IgD-negative memory B cell (primary cell): ENCODE measurements around the gene CMTM6. TPM values are rescaled to one million over a fixed set of nuclear protein-coding genes. Genes with fewer than 3 reads are reported as not detected.
"Not testable (repeated sequence)": the region's sequence is repeated elsewhere in the genome, so short reads cannot be mapped to it uniquely, and the experiment has no call there.

Experiments
- H3K27ac Mint-ChIP-seq, 3 donors: one replicate each; pipeline ENCODE4 v1.8.0; 2020 to 2022; ENCODE audit warnings: mild to moderate bottlenecking in 3 of 3, mixed read lengths in 3 of 3, moderate library complexity in 1 of 3
- H3K27me3 Mint-ChIP-seq: one replicate; pipeline ENCODE4 v1.8.0; 2021; ENCODE audit warnings: mixed read lengths
- H3K36me3 Mint-ChIP-seq: one replicate; pipeline ENCODE4 v1.8.0; 2020; ENCODE audit warnings: mild to moderate bottlenecking, mixed read lengths
- H3K4me1 Mint-ChIP-seq, 3 donors: one replicate each; pipeline ENCODE4 v1.8.0; 2020 to 2022; ENCODE audit warnings: mixed read lengths in 3 of 3, mild to moderate bottlenecking in 1 of 3
- H3K4me3 Mint-ChIP-seq, 4 donors: one replicate each; pipeline ENCODE4 v1.8.0; 2020 to 2022; ENCODE audit warnings: mild to moderate bottlenecking in 4 of 4, mixed read lengths in 4 of 4, moderate library complexity in 3 of 4
- H3K9me3 Mint-ChIP-seq, 3 donors: one replicate each; pipeline ENCODE4 v1.8.0; 2020 to 2021; ENCODE audit warnings: mixed read lengths in 3 of 3, mild to moderate bottlenecking in 1 of 3
- polyA plus RNA-seq: library from polyadenylated mRNA; unstranded; fragments of 300-500 nt; fragmentation: Illumina TruSeq; gene quantifications from one replicate; pipeline ENCODE4 v1.2.3, GENCODE V29; 2021

CMTM6 gene, protein sequence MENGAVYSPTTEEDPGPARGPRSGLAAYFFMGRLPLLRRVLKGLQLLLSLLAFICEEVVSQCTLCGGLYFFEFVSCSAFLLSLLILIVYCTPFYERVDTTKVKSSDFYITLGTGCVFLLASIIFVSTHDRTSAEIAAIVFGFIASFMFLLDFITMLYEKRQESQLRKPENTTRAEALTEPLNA
- polyA plus RNA-seq: 125 TPM

DNA sequence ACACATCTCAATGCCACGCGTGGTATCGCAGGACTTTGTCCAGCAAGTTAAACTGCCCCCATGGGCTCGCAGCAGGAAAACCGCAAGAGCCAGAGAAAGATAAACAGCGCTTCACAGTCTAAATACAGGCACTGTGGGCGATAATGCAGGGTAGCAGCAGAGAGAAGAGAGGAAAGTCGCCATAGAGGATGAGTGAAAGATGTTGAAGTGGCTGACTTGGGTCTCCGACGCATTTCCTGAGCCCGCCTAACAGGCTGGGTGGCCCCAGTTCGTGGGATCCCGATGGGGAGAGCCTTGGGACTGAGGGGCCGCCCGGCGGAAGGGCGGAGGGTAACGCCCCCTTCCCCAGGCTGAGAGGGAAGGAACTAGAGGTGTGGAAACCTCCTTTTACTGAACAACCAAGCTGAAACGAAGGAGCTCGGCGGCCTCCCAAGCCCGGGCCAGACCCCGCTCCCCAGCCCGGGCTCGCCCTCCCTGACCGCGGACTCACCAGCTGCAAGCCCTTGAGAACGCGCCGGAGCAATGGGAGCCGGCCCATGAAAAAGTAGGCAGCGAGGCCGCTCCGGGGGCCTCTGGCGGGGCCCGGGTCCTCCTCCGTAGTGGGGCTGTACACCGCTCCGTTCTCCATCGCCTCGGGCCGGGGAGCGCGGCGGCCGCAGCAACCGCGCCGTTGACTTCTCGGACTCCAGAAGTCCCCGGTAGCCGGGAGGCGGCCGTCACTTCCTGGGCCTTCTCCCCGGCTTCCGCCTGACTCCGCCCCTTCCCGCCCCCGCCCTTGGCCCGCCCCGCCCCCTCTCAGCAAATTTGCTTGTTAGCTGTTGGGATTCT lies at the start of gene CMTM6:
TSS of gene CMTM6 (minus strand) at position 735 of the 828 bp plus-strand sequence. CDS start at position 628, 107 bp downstream.
- H3K4me1 Mint-ChIP-seq: peaks cover 28 to 43% (median 36%) of the 10 kb centered on the region in 3 donors
- H3K36me3 Mint-ChIP-seq: peaks cover 2% of the 10 kb centered on the region

DNA sequence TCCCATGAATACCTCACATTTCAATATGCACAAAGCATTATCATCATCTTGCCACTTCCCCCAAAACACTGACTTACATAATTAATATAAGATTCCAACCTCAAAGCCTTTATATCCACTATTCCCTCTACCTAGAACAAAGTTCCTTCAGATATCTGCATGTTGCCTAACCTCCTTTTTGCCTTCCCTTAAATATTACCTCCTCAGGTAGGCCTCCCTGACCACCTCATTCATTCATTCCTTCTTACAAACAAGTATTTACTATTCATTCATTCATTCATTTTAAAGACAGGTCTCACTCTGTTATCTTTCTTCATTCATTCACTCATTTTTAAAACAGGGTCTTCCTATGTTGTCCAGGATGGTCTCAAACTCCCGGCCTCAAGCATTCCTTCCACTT lies 49.4 kb upstream of the CMTM6 start:
- Mint-ChIP-seq H3K27me3 (no peaks in the 10 kb centered on the region), H3K27ac (peak overlapping the region in 1 of 3 donors; percentile 81), H3K9me3 (no peaks in the 10 kb centered on the region), H3K4me3 (no peak overlapping the region), H3K4me1 (peaks cover 28 to 43% (median 40%) of the 10 kb centered on the region in 3 donors), H3K36me3 (no peaks in the 10 kb centered on the region)

More for the DNA sequence above, at the start of gene CMTM6:
- no peaks in the 10 kb centered on the region for H3K9me3 Mint-ChIP-seq
- no peaks in the 10 kb centered on the region for H3K27me3 Mint-ChIP-seq
- peak within 1 kb of the TSS; percentile 82 to 98 (median 96) for H3K27ac Mint-ChIP-seq
- peak within 1 kb of the TSS; percentile 97 to 100 (median 98) for H3K4me3 Mint-ChIP-seq

DNA sequence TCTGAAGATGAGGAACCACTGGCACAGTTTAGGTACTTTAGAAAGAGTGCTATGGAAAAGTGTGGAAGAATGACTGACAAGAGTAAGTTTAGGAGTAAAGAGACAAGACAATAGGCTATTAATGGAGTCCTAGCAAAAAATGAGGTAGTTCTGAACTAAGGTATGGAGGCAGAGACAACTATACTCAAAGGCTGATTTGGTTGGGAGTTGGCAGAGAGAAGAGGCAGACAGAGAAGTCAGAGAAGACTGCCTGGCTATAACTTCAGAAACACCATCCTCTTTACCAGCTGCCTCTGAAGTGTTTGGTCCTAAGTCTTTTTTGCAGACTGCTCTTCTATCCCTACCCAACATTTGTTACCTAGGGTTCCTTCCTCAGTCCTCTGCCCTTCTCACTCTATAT lies 48.8 kb upstream of the CMTM6 start:
- H3K4me1 Mint-ChIP-seq: peaks cover 29 to 43% (median 43%) of the 10 kb centered on the region in 3 donors
- no peaks in the 10 kb centered on the region for H3K27me3 Mint-ChIP-seq

GRCh38 chr3:32551087-32551486 lies 48.4 kb upstream of the CMTM6 start:
- peaks cover 3% of the 10 kb centered on the region for H3K36me3 Mint-ChIP-seq
- peaks cover 30 to 42% (median 41%) of the 10 kb centered on the region in 3 donors for H3K4me1 Mint-ChIP-seq
- H3K27me3 Mint-ChIP-seq: no peaks in the 10 kb centered on the region
- H3K27ac Mint-ChIP-seq: no peak overlapping the region
- peak overlapping the region in 2 of 4 donors; percentile 7 to 25 for H3K4me3 Mint-ChIP-seq
- no peaks in the 10 kb centered on the region for H3K9me3 Mint-ChIP-seq

More for the DNA sequence above, 48.8 kb upstream of the CMTM6 start:
- no peaks in the 10 kb centered on the region for H3K9me3 Mint-ChIP-seq
- H3K36me3 Mint-ChIP-seq: peaks cover 2% of the 10 kb centered on the region
- H3K27ac Mint-ChIP-seq: peak overlapping the region in 1 of 3 donors; percentile 81
- H3K4me3 Mint-ChIP-seq: peak overlapping the region in 2 of 4 donors; percentile 14 to 25

DNA sequence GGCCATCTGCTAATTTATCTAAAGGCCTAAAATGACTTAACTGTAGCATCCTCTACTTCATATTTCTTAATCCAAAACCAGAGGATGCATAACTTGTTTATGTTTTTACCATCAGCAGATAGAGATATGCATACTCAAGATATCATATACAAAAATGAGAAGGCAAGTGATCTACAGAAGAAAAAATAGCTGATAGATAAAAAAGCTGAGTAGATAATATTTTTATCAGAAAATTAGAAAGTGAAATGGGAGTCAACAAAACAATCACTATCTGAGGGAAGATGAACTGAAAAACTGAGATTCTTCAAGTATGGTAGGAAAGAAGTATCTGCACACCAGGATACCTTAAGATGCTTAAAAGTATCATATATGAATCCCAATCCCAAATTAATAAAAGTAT lies 42.7 kb upstream of the CMTM6 start:
- Mint-ChIP-seq H3K9me3 (no peaks in the 10 kb centered on the region), H3K36me3 (peaks cover 3% of the 10 kb centered on the region), H3K27me3 (no peaks in the 10 kb centered on the region), H3K4me3 (no peak overlapping the region), H3K27ac (no peak overlapping the region), H3K4me1 (peaks cover 6 to 8% (median 8%) of the 10 kb centered on the region in 3 donors)

DNA sequence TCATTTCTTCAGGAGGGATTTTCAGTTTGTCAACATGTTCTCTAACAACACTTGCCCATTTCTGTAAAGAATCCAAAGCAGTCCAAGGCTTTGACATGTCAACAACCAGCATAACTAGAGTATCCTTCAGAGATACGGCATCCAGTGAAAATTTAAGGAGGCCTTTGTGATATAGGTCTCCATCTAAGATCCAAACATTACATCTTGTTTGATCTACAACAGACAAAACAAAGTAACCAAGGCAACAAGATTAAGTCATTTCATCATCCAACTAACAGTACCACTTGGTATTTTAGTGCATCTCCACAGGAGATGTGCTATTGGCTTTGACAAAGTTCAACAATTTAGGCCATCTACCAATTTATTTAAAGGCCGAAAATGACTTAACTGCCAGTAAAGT lies 42.2 kb upstream of the CMTM6 start:
- Mint-ChIP-seq H3K4me3 (no peak overlapping the region), H3K27ac (peak overlapping the region in 2 of 3 donors; percentile 5 to 18), H3K36me3 (peaks cover 3% of the 10 kb centered on the region)

DNA sequence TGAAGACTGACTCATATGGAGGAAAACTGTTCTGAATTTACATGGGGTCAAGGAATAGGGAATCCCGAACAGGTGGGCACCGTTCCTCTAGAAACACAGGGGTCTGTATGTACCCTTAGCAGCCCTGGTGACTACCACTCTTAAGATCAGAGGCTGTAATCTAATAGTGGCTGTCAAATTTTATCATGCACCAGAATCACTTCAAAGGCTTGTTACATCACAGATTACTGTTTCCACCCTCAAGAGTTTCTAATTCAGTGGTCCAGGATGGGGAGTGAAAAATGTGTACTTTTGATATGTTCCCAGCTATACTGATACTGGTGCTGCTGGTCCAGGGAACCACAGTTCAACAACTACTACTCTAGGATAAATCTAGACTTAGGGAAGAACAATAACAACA lies 40.2 kb upstream of the CMTM6 start:
- H3K36me3 Mint-ChIP-seq: peaks cover 7% of the 10 kb centered on the region

More for the DNA sequence above, 42.2 kb upstream of the CMTM6 start:
- no peaks in the 10 kb centered on the region for H3K9me3 Mint-ChIP-seq
- H3K4me1 Mint-ChIP-seq: peaks cover 4 to 8% (median 8%) of the 10 kb centered on the region in 3 donors
- H3K27me3 Mint-ChIP-seq: no peaks in the 10 kb centered on the region

GRCh38 chr3:32540899-32541298 lies 38.2 kb upstream of the CMTM6 start:
- peaks cover 0 to 3% (median 0%) of the 10 kb centered on the region in 3 donors for H3K4me1 Mint-ChIP-seq
- H3K27me3 Mint-ChIP-seq: no peaks in the 10 kb centered on the region
- peaks cover 3% of the 10 kb centered on the region for H3K36me3 Mint-ChIP-seq
- no peak overlapping the region for H3K4me3 Mint-ChIP-seq
- no peaks in the 10 kb centered on the region for H3K9me3 Mint-ChIP-seq
- no peak overlapping the region for H3K27ac Mint-ChIP-seq

More for the DNA sequence above, 40.2 kb upstream of the CMTM6 start:
- Mint-ChIP-seq H3K27ac (no peak overlapping the region), H3K27me3 (no peaks in the 10 kb centered on the region), H3K9me3 (no peaks in the 10 kb centered on the region), H3K4me1 (peaks cover 3 to 8% (median 8%) of the 10 kb centered on the region in 3 donors), H3K4me3 (no peak overlapping the region)

- no peaks in the 10 kb centered on the region for H3K27me3 Mint-ChIP-seq
- H3K4me3 Mint-ChIP-seq: no peak overlapping the region
- H3K9me3 Mint-ChIP-seq: no peaks in the 10 kb centered on the region
- no peak overlapping the region for H3K27ac Mint-ChIP-seq
- no peaks in the 10 kb centered on the region for H3K4me1 Mint-ChIP-seq
- peaks cover 10% of the 10 kb centered on the region for H3K36me3 Mint-ChIP-seq
These were observed 29.8 kb upstream of the CMTM6 start for GRCh38 chr3:32532434-32532833.

DNA sequence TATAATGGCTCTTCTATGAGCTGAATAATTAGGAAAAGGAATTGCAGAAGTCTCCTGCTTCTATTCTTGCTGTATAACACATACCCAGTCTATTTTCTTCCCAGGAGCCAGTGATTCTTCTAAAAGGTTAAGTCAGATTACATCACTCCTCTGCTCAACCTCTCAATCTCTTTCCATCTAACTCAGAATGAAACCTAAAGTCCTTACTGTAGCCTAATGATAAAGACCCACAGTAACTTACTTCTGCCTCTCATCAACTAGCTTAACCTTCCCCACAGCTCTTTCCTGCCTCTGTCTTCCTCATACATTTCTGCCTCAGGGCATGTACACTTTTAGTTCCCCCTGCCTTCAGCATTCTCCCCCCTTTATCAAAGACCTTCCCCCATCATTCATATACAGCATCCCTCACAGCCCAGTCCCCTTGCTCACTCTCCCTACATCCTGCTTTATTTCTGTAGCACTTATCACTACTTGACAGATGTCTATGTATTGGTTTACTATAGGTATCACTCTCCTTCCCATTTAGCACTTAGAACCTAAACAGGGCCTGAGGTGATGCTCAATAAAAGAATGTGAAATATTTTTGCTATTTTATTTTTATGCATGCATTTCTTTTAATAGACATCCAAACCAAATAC lies 28.5 kb upstream of the CMTM6 start:
- Mint-ChIP-seq H3K9me3 (no peaks in the 10 kb centered on the region), H3K27ac (no peak overlapping the region), H3K36me3 (peaks cover 13% of the 10 kb centered on the region), H3K4me1 (no peaks in the 10 kb centered on the region), H3K4me3 (no peak overlapping the region), H3K27me3 (no peaks in the 10 kb centered on the region)

- no peak overlapping the region for H3K27ac Mint-ChIP-seq
These were observed 23.1 kb upstream of the CMTM6 start for GRCh38 chr3:32525720-32526119.

GRCh38 chr3:32522682-32523081 lies 20.0 kb upstream of the CMTM6 start:
- Mint-ChIP-seq H3K36me3 (peaks cover 15% of the 10 kb centered on the region), H3K4me1 (peaks cover 3 to 8% (median 4%) of the 10 kb centered on the region in 3 donors), H3K27ac (no peak overlapping the region), H3K9me3 (peaks cover 1 to 3% (median 2%) of the 10 kb centered on the region in 3 donors), H3K4me3 (no peak overlapping the region), H3K27me3 (no peaks in the 10 kb centered on the region)

More at GRCh38 chr3:32525720-32526119, 23.1 kb upstream of the CMTM6 start:
- Mint-ChIP-seq H3K27me3 (no peaks in the 10 kb centered on the region), H3K36me3 (peaks cover 15% of the 10 kb centered on the region), H3K4me3 (no peak overlapping the region), H3K9me3 (peaks cover 0 to 3% (median 1%) of the 10 kb centered on the region in 3 donors), H3K4me1 (no peaks in the 10 kb centered on the region)

DNA sequence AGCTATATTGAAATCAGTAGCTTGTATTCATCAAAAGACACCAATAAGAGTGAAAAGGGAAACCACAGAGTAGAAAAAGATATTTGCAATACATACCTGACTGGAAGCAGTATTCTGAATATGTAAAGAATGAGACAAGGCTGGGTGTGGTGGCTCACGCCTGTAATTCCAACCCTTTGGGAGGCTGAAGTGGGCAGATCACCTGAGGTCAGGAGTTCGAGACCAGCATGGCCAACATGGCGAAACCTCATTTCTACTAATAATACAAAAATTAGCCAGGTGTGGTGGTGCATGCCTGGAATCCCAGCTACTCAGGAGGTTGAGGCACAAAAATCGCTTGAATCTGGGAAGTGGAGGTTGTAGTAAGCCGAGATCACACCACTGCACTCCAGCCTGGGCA lies 16.3 kb upstream of the CMTM6 start:
- not testable (repeated sequence) for H3K27me3 Mint-ChIP-seq, H3K4me3 Mint-ChIP-seq, H3K9me3 Mint-ChIP-seq
- peaks cover 11 to 20% (median 13%) of the 10 kb centered on the region in 3 donors for H3K4me1 Mint-ChIP-seq
- H3K27ac Mint-ChIP-seq: peak overlapping the region; percentile 52 to 73 (median 63)
- H3K36me3 Mint-ChIP-seq: peaks cover 11% of the 10 kb centered on the region

DNA sequence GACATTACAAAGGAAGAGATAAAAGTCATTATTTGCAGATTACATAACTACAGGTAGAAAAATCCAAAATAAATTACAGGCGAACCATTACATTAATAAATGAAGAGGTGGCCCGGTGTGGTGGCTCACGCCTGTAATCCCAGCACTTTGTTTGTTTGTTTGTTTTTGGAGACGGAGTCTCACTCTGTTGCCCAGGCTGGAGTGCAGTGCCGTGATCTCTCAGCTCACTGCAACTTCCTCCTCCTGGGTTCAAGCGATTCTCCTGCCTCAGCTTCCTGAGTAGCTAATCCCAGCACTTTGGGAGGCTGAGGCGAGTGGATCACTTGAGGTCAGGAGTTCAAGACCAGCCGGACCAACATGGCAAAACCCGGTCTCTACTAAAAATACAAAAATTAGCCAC lies 14.1 kb upstream of the CMTM6 start:
- Mint-ChIP-seq H3K27ac (peak overlapping the region; percentile 93 to 98 (median 95)), H3K4me3 (peak overlapping the region; percentile 78 to 96 (median 90)), H3K4me1 (peaks cover 11 to 20% (median 13%) of the 10 kb centered on the region in 3 donors)
- H3K9me3 Mint-ChIP-seq, H3K36me3 Mint-ChIP-seq, H3K27me3 Mint-ChIP-seq: not testable (repeated sequence)

- Mint-ChIP-seq H3K27ac (peak overlapping the region in 1 of 3 donors; percentile 45), H3K36me3 (no peaks in the 10 kb centered on the region), H3K4me1 (peaks cover 3 to 4% (median 3%) of the 10 kb centered on the region in 3 donors), H3K4me3 (no peak overlapping the region), H3K9me3 (peaks cover 0 to 1% (median 0%) of the 10 kb centered on the region in 3 donors), H3K27me3 (no peaks in the 10 kb centered on the region)
These were observed 8.4 kb upstream of the CMTM6 start for GRCh38 chr3:32511005-32511404.
